IPS-20b (cell line): ENCODE measurements around the gene ANO2.

Source experiments
- H3K27ac ChIP-seq: one replicate; pipeline ENCODE4 v1.5.1; 2013; ENCODE audit warnings: low read length
- H3K27me3 ChIP-seq: 2 replicates; pipeline ENCODE4 v1.6.1; 2013; ENCODE audit warnings: mild to moderate bottlenecking, low read length, inconsistent platforms; ENCODE audit not compliant: insufficient read depth
- H3K36me3 ChIP-seq: 2 replicates; pipeline ENCODE4 v1.6.1; 2013; ENCODE audit warnings: low read depth, mild to moderate bottlenecking, inconsistent platforms, low read length, moderate library complexity; ENCODE audit not compliant: insufficient read depth
- H3K4me1 ChIP-seq: 2 replicates; pipeline ENCODE4 v1.6.1; 2013; ENCODE audit warnings: mild to moderate bottlenecking, control low read depth, inconsistent platforms, low read length, moderate library complexity; ENCODE audit not compliant: insufficient read depth
- H3K4me3 ChIP-seq: 2 replicates; pipeline ENCODE4 v1.5.1; 2013; ENCODE audit warnings: mild to moderate bottlenecking, low read length, inconsistent platforms
- H3K9ac ChIP-seq: 2 replicates; pipeline ENCODE4 v1.6.1; 2013; ENCODE audit warnings: low read depth, mild to moderate bottlenecking, inconsistent platforms, low read length, moderate library complexity
- H3K9me3 ChIP-seq: 2 replicates; pipeline ENCODE4 v1.6.1; 2013; ENCODE audit warnings: mild to moderate bottlenecking, low read depth, low read length, inconsistent platforms; ENCODE audit not compliant: insufficient read depth

ANO2 gene

GRCh38 chr12:5643266-5643665 lies 301.8 kb downstream of the ANO2 start:
- Histone ChIP-seq H3K27ac (no peak overlapping the region), H3K27me3 (no peaks in the 10 kb centered on the region), H3K9me3 (no peaks in the 10 kb centered on the region), H3K4me3 (no peak overlapping the region), H3K9ac (no peak overlapping the region), H3K4me1 (no peaks in the 10 kb centered on the region; the same call in 1 of the 2 replicates), H3K36me3 (no peaks in the 10 kb centered on the region)

- Histone ChIP-seq H3K9me3 (no peaks in the 10 kb centered on the region), H3K9ac (no peak overlapping the region), H3K4me3 (no peak overlapping the region), H3K27ac (no peak overlapping the region), H3K4me1 (no peaks in the 10 kb centered on the region), H3K27me3 (no peaks in the 10 kb centered on the region), H3K36me3 (no peaks in the 10 kb centered on the region)
These were observed 307.4 kb downstream of the ANO2 start for GRCh38 chr12:5637698-5638097.

GRCh38 chr12:5636907-5637306 lies 308.2 kb downstream of the ANO2 start:
- no peaks in the 10 kb centered on the region for H3K9me3 ChIP-seq

DNA sequence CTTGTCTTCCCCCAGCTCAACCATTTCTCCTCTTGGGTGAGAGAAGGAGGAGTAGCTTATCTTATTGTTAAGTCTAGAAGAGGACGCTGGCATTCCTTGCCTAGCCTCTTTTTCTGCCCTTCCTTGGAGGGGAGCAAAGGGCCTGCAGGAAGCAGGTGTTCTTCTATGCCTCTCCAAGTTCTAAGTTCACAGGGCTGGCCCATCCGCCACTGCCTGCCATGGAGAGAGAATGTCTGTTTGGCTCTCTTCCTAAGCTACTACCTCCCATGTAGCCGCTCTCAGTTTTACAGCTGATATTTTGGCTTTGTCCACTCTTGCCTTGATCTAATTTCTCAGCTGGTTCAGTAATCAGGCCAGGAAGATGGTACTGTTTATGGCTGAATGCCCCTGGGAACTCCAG lies 312.0 kb downstream of the ANO2 start:
- H3K27me3 ChIP-seq = no peaks in the 10 kb centered on the region
- no peaks in the 10 kb centered on the region for H3K4me1 ChIP-seq
- no peak overlapping the region for H3K27ac ChIP-seq
- no peaks in the 10 kb centered on the region for H3K36me3 ChIP-seq
- H3K4me3 ChIP-seq = no peak overlapping the region
- no peaks in the 10 kb centered on the region for H3K9me3 ChIP-seq
- H3K9ac ChIP-seq = no peak overlapping the region

More at GRCh38 chr12:5636907-5637306, 308.2 kb downstream of the ANO2 start:
- no peak overlapping the region for H3K9ac ChIP-seq
- H3K27me3 ChIP-seq = no peaks in the 10 kb centered on the region
- no peaks in the 10 kb centered on the region for H3K36me3 ChIP-seq
- H3K4me3 ChIP-seq = no peak overlapping the region
- no peak overlapping the region for H3K27ac ChIP-seq
- H3K4me1 ChIP-seq = no peaks in the 10 kb centered on the region

DNA sequence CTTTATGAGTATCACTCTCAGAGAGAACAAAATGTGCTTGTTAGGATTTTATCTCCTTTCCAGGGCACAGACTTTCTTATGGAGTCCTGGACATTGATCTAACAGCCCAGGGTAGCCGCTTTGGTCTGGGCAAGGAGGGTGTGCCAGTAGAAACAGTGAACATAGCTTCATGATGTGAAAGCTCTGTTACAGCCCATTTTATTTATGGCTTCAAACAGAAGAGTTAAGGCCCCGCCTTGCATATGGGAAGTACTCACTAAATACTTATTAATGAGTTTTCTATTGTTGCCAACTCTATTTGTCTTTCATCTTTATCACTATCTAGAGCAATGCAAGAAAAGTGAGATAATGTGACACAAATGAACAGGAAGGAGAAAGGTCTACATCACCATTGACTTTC lies 312.6 kb downstream of the ANO2 start:
- Histone ChIP-seq H3K4me1 (no peaks in the 10 kb centered on the region), H3K9me3 (no peaks in the 10 kb centered on the region), H3K27ac (no peak overlapping the region), H3K27me3 (no peaks in the 10 kb centered on the region), H3K4me3 (no peak overlapping the region), H3K36me3 (no peaks in the 10 kb centered on the region), H3K9ac (no peak overlapping the region)

- Histone ChIP-seq H3K27ac (no peak overlapping the region), H3K9me3 (no peaks in the 10 kb centered on the region), H3K27me3 (no peaks in the 10 kb centered on the region), H3K9ac (no peak overlapping the region), H3K36me3 (no peaks in the 10 kb centered on the region), H3K4me3 (no peak overlapping the region), H3K4me1 (no peaks in the 10 kb centered on the region)
These were observed 313.6 kb downstream of the ANO2 start for GRCh38 chr12:5631497-5631896.

DNA sequence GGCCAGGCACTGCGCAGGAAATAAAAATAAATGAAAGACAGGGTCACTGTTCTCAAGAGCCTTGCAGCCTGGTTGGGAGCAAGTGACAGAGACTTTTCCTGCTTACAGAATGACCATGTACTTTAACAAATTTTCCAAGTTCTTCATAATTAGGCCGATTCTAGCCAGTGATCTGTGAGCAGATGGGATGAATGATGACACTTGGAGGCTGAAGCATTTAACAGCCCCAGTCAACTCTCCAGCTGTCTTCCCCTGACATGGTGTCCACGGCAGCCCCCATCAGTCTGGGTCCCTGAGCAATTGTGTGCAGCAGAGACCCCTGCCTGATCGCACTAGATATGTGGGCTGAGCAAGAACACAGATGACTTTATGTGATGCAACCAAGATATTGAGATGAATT lies 314.3 kb downstream of the ANO2 start:
- H3K9ac ChIP-seq = no peak overlapping the region
- no peaks in the 10 kb centered on the region for H3K4me1 ChIP-seq
- no peak overlapping the region for H3K27ac ChIP-seq
- no peaks in the 10 kb centered on the region for H3K27me3 ChIP-seq
- no peaks in the 10 kb centered on the region for H3K9me3 ChIP-seq
- H3K4me3 ChIP-seq = no peak overlapping the region
- no peaks in the 10 kb centered on the region for H3K36me3 ChIP-seq

DNA sequence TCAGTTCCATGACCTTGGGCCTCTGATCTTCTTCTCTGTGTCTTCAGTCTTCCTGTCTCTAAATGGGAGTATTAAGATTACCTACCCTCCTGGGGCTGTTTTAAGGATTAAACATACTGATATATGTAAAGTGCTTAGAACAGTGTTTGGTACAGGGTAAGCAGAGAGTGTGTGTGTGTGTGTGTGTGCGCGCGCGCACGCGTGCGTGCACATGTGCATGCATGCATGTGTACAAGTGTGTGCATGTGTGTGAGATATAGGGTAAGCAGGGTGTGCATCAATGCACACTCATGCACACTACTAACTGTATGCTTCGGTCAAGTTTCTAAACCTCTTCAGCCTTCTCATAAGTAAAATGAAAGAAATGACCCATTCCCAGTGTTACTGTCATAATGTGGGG lies 316.6 kb downstream of the ANO2 start:
- Histone ChIP-seq H3K36me3 (no peaks in the 10 kb centered on the region), H3K4me1 (no peaks in the 10 kb centered on the region), H3K4me3 (no peak overlapping the region), H3K9ac (no peak overlapping the region), H3K9me3 (no peaks in the 10 kb centered on the region), H3K27me3 (no peaks in the 10 kb centered on the region), H3K27ac (no peak overlapping the region)

- Histone ChIP-seq H3K9ac (no peak overlapping the region), H3K4me1 (no peaks in the 10 kb centered on the region), H3K4me3 (no peak overlapping the region), H3K36me3 (no peaks in the 10 kb centered on the region), H3K27me3 (no peaks in the 10 kb centered on the region), H3K27ac (no peak overlapping the region), H3K9me3 (no peaks in the 10 kb centered on the region)
These were observed 317.9 kb downstream of the ANO2 start for GRCh38 chr12:5627053-5627630.

DNA sequence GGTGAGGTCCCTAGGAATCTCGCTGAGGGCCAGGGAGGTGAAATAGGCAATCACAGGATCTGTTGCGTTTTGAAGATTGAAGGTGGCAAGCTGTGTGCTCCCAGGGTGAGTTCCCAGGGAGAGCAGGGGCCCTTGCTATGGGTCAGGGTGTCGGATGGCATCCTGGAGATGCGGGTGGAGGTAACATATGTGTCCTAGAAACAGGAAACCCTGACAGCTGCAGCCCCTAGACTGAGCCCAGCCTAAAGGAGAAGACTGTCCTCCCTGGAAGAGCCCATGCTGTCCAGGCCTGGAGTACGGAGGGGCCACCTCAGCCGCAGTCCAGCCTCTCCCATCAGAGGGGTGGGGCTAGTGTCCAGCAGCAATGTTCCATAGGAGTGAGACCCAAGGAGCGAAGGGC lies 318.9 kb downstream of the ANO2 start:
- Histone ChIP-seq H3K4me3 (no peak overlapping the region), H3K27ac (no peak overlapping the region), H3K9me3 (no peaks in the 10 kb centered on the region), H3K27me3 (no peaks in the 10 kb centered on the region), H3K9ac (no peak overlapping the region), H3K36me3 (no peaks in the 10 kb centered on the region), H3K4me1 (no peaks in the 10 kb centered on the region)

DNA sequence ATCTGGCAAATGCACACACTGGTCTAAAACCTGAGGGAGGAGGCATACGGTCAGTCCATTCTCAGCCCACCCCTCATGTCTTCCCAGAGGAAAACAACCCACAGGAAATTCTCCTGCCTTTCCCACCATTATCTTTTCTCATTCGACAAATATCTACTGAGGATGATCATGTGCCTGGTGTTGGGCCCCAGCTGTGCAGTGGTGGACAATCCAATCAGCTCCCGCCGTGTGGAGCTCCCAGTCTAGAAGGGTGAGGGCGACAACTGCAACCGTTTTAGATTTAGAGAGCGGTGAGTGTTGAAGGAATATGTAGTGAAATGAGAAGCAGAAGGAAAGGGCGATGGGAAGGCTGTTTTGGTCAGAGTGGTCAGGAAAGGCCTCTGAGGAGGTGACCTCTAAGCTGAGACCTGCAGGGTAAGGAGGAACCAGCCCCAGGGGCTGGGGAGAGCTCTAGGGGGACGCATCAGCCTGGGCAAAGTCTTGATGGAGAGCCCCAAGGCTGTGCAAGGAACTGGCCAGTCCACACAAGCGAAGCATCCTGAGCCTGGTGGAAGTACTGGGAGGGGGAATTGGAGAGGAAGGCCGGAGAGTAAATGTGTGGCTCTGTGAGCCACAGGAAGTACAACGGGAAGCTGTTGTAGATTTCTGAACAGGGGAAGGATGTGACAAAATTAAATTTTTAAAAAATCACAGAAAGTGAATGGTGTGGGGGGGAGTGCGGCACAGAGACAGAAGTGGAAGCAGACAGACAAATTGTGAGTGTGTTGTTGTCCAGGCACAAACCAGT lies 320.4 kb downstream of the ANO2 start:
- Histone ChIP-seq H3K27me3 (no peaks in the 10 kb centered on the region), H3K27ac (no peak overlapping the region), H3K4me3 (no peak overlapping the region), H3K4me1 (no peaks in the 10 kb centered on the region), H3K36me3 (no peaks in the 10 kb centered on the region), H3K9me3 (no peaks in the 10 kb centered on the region), H3K9ac (no peak overlapping the region)

- Histone ChIP-seq H3K4me3 (no peak overlapping the region), H3K27me3 (no peaks in the 10 kb centered on the region), H3K36me3 (no peaks in the 10 kb centered on the region), H3K27ac (no peak overlapping the region), H3K4me1 (no peaks in the 10 kb centered on the region), H3K9me3 (no peaks in the 10 kb centered on the region), H3K9ac (no peak overlapping the region)
These were observed 321.6 kb downstream of the ANO2 start for GRCh38 chr12:5623411-5623810.
